ENCODE measurements around the gene AKR1E2.

AKR1E2 gene

DNA sequence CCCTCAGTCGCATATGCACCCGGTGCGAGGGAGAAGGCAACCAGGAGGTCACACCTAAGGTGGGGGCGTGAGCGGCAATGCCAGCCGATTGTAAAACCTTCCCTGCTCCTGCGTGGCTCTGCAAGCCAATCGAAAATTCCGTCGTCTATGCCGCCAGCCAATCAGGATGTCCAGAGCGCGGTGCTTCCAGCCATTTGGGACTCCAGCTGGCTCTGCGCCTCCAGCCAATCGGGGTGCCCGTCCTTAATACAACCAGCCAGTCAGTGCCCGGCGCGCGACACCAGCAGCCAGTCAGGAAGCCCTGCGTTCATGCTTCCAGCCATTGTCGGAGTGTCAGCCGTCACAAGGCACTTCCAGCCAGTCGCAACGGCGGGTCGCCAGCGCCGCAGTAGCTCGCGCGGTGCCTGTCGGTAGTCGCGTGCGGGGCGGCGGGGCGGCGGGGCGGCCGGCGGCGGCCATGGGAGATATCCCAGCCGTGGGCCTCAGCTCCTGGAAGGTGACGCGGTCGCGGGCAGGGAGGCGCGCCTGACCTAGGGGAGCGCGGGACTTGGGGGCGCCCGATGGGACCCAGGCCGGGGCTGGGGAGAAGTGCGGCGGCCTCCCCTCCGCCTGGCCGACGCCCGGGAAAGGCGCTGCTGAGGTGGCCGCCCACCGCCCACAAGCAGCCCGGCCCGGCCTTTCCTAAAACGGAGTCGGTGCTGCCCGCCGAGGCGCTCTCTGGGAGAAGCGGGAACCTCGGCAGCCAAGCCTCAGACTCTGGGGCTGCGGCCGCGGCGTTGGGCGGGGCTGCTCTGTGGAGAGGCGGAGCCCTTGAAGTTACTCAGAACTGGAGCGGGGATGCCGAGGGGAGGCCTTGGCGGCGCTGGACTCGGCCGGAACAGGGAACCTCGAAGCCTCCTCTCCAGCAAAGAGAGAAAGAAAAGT, at the start of gene AKR1E2:
TSS of gene AKR1E2 (plus strand) at position 340 of the 924 bp plus-strand sequence. CDS start at position 458, 118 bp downstream.
- H3K4me3 ChIP-seq = peak within 1 kb of the TSS; percentile 78

DNA sequence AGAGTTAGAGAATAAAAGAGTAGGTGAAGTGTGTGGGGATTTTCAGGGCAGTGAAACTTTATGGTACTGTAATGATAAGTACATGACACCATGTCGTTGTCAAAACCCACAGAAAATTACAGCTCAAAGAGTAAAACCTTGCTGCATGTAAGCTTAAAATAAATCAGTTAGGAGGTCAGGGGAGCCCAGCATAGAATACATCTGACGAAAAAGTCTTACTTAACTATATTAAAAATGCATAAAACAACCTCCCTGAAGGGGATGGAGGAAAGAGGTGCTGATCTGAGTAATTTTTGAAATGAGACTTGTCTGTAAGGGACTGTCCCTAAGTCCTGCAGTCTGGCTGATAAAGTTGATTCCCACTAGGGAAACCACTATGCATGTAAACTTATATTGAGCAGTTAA, 49.8 kb upstream of the AKR1E2 start:
- TF ChIP-seq, protein P1, sequence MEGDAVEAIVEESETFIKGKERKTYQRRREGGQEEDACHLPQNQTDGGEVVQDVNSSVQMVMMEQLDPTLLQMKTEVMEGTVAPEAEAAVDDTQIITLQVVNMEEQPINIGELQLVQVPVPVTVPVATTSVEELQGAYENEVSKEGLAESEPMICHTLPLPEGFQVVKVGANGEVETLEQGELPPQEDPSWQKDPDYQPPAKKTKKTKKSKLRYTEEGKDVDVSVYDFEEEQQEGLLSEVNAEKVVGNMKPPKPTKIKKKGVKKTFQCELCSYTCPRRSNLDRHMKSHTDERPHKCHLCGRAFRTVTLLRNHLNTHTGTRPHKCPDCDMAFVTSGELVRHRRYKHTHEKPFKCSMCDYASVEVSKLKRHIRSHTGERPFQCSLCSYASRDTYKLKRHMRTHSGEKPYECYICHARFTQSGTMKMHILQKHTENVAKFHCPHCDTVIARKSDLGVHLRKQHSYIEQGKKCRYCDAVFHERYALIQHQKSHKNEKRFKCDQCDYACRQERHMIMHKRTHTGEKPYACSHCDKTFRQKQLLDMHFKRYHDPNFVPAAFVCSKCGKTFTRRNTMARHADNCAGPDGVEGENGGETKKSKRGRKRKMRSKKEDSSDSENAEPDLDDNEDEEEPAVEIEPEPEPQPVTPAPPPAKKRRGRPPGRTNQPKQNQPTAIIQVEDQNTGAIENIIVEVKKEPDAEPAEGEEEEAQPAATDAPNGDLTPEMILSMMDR (IDR thresholded peaks at IDR 0.05) = no peak
- no peak overlapping the region for H3K27ac ChIP-seq
- no peak overlapping the region for H3K4me3 ChIP-seq
- DNase-seq (ENCODE audit: low spot score) = no peak

More for the DNA sequence above, at the start of gene AKR1E2:
- DNase-seq (ENCODE audit: low spot score) = peak; percentile 90
- TF ChIP-seq, protein P1 (IDR thresholded peaks at IDR 0.05) = no peak
- peak within 1 kb of the TSS; percentile 92 to 94 for H3K27ac ChIP-seq

DNA sequence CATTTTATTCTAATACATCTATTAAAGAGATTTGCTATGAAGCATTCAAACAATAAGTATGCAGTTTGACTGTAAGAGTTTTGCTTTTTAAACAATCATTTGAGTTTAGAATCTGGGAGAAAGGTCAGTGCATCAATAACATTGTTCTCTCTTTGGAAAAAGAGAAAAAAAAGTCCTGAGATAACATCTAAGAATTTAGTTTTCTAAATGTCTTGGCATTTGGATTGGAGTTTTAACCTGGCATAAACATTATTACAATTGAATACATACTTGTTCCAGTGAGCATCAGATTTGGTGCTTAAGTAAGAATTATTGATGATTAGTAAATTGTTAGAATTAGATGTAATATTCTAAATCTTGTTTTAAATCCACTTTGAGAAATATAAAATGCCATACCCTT, 47.2 kb upstream of the AKR1E2 start:
- Histone ChIP-seq H3K4me3 (no peak overlapping the region), H3K27ac (no peak overlapping the region)
- TF ChIP-seq, protein P1 (IDR thresholded peaks at IDR 0.05) = no peak
- no peak for DNase-seq (ENCODE audit: low spot score)

DNA sequence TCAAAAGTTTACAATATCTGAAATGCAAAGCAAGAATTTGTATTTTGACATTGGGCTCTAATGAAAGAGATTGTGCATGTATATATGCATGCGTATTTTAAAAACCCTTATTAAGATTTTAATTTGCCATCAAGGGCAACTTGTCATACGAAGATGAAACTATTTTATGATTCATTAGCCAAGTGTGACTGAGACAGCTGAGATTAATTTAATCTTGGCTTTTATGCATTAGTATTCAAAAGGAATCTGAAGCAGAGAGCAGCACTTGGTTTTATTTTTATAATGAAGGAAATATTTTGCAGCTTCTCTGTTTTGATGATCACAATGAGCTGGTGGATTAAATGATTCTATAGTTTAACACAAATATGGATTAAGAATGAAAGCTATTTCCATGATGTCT, 45.9 kb upstream of the AKR1E2 start:
- H3K4me3 ChIP-seq = no peak overlapping the region
- DNase-seq (ENCODE audit: low spot score) = no peak
- TF ChIP-seq, protein P1 (IDR thresholded peaks at IDR 0.05) = no peak
- no peak overlapping the region for H3K27ac ChIP-seq

GRCh38 chr10:4780782-4781181, 45.2 kb upstream of the AKR1E2 start:
- TF ChIP-seq, protein P1 (IDR thresholded peaks at IDR 0.05) = no peak
- Histone ChIP-seq H3K4me3 (no peak overlapping the region), H3K27ac (no peak overlapping the region)
- no peak for DNase-seq (ENCODE audit: low spot score)

- TF ChIP-seq, protein P1 (IDR thresholded peaks at IDR 0.05) = no peak
- DNase-seq (ENCODE audit: low spot score) = no peak
- Histone ChIP-seq H3K4me3 (no peak overlapping the region), H3K27ac (no peak overlapping the region)
Measured at GRCh38 chr10:4781955-4782354, 44.1 kb upstream of the AKR1E2 start.
